Neural crest cell (in vitro differentiated cells): ENCODE measurements around the gene PDHB. TPM values are rescaled to one million over a fixed set of nuclear protein-coding genes. Genes with fewer than 3 reads are reported as not detected.

Experiments used
- DNase-seq: peaks from one replicate; pipeline ENCODE4 v3.0.0; 2021; ENCODE audit warnings: low read depth, mixed read lengths, low spot score
- H3K27ac Mint-ChIP-seq: one replicate; pipeline ENCODE4 v1.8.0; 2021; ENCODE audit warnings: mild to moderate bottlenecking, mixed read lengths; ENCODE audit not compliant: unreplicated experiment
- H3K27me3 Mint-ChIP-seq: 2 replicates; pipeline ENCODE4 v1.8.0; 2021; ENCODE audit warnings: low read depth, mild to moderate bottlenecking, mixed read lengths
- H3K36me3 Mint-ChIP-seq: 2 replicates; pipeline ENCODE4 v1.8.0; 2021; ENCODE audit warnings: low read depth, mild to moderate bottlenecking, mixed read lengths
- H3K4me1 Mint-ChIP-seq: 2 replicates; pipeline ENCODE4 v1.8.0; 2021; ENCODE audit warnings: mixed read lengths
- H3K4me3 Mint-ChIP-seq: one replicate; pipeline ENCODE4 v1.8.0; 2021; ENCODE audit warnings: mild to moderate bottlenecking, mixed read lengths
- H3K9me3 Mint-ChIP-seq: 2 replicates; pipeline ENCODE4 v1.8.0; 2021; ENCODE audit warnings: mixed read lengths
- total RNA-seq: library from RNA; stranded (reverse); gene quantifications from 2 replicates; pipeline ENCODE4 v1.2.1, GENCODE V29; 2021
- TF ChIP-seq, protein P1 (sequence below): fragments of 200-600 bp; sonication (generic); conservative IDR thresholded peaks from 2 replicates; pipeline ENCODE4 v1.5.0; 2021; ENCODE audit warnings: antibody characterized with exemption, mild to moderate bottlenecking

Gene PDHB
- total RNA-seq, 1 donor from 2014 or later: 71.4 TPM

- H3K27ac Mint-ChIP-seq: no peak overlapping the region
- no peaks in the 10 kb centered on the region for H3K9me3 Mint-ChIP-seq
- H3K27me3 Mint-ChIP-seq: no peaks in the 10 kb centered on the region
- no peak for DNase-seq
- no peak overlapping the region for H3K4me3 Mint-ChIP-seq
- H3K4me1 Mint-ChIP-seq: no peaks in the 10 kb centered on the region
- TF ChIP-seq, protein P1, sequence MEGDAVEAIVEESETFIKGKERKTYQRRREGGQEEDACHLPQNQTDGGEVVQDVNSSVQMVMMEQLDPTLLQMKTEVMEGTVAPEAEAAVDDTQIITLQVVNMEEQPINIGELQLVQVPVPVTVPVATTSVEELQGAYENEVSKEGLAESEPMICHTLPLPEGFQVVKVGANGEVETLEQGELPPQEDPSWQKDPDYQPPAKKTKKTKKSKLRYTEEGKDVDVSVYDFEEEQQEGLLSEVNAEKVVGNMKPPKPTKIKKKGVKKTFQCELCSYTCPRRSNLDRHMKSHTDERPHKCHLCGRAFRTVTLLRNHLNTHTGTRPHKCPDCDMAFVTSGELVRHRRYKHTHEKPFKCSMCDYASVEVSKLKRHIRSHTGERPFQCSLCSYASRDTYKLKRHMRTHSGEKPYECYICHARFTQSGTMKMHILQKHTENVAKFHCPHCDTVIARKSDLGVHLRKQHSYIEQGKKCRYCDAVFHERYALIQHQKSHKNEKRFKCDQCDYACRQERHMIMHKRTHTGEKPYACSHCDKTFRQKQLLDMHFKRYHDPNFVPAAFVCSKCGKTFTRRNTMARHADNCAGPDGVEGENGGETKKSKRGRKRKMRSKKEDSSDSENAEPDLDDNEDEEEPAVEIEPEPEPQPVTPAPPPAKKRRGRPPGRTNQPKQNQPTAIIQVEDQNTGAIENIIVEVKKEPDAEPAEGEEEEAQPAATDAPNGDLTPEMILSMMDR: no peak
- peaks cover 10% of the 10 kb centered on the region for H3K36me3 Mint-ChIP-seq
These were observed 7.8 kb downstream of the PDHB start for GRCh38 chr3:58425782-58426181.

DNA sequence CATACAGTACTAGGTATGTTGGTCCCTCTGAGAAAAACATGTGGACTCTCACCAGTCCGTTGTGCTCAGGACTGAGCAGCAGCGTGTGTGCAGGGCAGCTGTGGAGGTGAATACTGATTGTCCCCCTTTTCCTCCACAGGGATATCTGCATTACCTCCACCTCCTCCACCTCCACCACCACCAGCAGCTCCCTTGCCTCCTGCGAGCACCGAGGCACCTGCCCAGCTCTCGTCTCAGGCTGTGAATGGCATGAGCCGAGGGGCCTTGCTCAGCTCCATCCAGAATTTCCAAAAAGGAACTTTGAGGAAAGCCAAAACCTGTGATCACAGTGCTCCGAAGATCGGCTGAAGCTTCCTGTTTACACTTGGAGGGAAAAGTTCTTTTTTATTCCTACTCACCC is 9.0 kb downstream of the PDHB start:
- TF ChIP-seq, protein P1: no peak
- Mint-ChIP-seq H3K27ac (no peak overlapping the region), H3K4me3 (no peak overlapping the region), H3K36me3 (peaks cover 10% of the 10 kb centered on the region), H3K9me3 (no peaks in the 10 kb centered on the region), H3K4me1 (no peaks in the 10 kb centered on the region), H3K27me3 (no peaks in the 10 kb centered on the region)
- DNase-seq: no peak

GRCh38 chr3:58422756-58423325 is 10.8 kb downstream of the PDHB start:
- DNase-seq: no peak
- no peak overlapping the region for H3K4me3 Mint-ChIP-seq
- TF ChIP-seq, protein P1: peak; percentile 25
- H3K4me1 Mint-ChIP-seq: no peaks in the 10 kb centered on the region
- H3K9me3 Mint-ChIP-seq: no peaks in the 10 kb centered on the region
- H3K36me3 Mint-ChIP-seq: peaks cover 8% of the 10 kb centered on the region
- H3K27ac Mint-ChIP-seq: no peak overlapping the region
- no peaks in the 10 kb centered on the region for H3K27me3 Mint-ChIP-seq

GRCh38 chr3:58421004-58421403 is 12.6 kb downstream of the PDHB start:
- no peaks in the 10 kb centered on the region for H3K27me3 Mint-ChIP-seq
- no peak overlapping the region for H3K27ac Mint-ChIP-seq
- no peaks in the 10 kb centered on the region for H3K4me1 Mint-ChIP-seq
- H3K9me3 Mint-ChIP-seq: no peaks in the 10 kb centered on the region
- DNase-seq: no peak
- H3K4me3 Mint-ChIP-seq: no peak overlapping the region
- TF ChIP-seq, protein P1: no peak
- H3K36me3 Mint-ChIP-seq: peaks cover 7% of the 10 kb centered on the region

DNA sequence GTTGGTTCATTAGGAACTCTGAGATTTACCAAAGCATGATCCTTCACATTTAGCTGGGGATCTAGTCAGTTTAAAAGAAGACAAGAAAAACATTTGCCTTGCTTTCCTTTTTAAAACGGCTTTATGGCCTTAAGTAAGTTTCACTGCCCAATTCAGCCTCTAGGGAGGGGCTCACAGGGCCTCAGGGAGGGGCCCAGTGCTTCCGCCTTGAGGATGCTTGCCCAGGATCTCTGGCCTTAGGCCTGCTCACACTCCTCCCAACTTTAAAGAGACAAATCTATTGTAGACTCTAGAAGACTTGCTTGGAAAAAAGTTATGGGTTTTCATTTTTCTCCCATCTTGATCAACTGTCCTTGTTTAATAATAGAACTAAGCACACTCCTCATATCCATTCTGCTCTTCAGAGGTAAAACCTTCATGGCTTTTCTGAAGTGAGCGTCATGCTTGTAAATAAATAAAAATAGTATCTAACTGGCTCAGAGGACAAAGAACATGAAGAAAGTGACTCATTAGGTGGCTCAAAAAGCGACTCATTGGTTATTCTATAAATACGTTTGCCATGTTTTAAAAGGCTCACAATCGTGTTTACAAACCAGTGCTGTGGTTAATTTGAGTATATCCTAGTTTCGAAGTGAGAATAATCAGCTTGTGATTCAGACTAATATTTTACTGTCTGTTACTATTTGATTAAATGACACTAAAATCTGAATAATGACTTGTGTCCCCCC is 13.7 kb downstream of the PDHB start:
- Mint-ChIP-seq H3K4me3 (no peak overlapping the region), H3K27ac (peak overlapping the region; percentile 40), H3K4me1 (no peaks in the 10 kb centered on the region), H3K9me3 (no peaks in the 10 kb centered on the region), H3K27me3 (no peaks in the 10 kb centered on the region), H3K36me3 (peaks cover 7% of the 10 kb centered on the region)
- TF ChIP-seq, protein P1: no peak
- no peak for DNase-seq
